IPS-18a (cell line): ENCODE measurements around the gene MTF1.

Experiments used
- H3K27ac ChIP-seq: one replicate; pipeline ENCODE4 v1.5.1; 2013; ENCODE audit warnings: low read length
- H3K27me3 ChIP-seq: one replicate; pipeline ENCODE4 v1.6.1; 2013; ENCODE audit warnings: mild to moderate bottlenecking, low read length; ENCODE audit not compliant: control insufficient read depth, insufficient read depth
- H3K36me3 ChIP-seq: one replicate; pipeline ENCODE4 v1.6.1; 2013; ENCODE audit warnings: low read depth, low read length; ENCODE audit not compliant: control insufficient read depth
- H3K4me1 ChIP-seq: one replicate; pipeline ENCODE4 v1.6.1; 2013; ENCODE audit warnings: low read depth, low read length; ENCODE audit not compliant: control insufficient read depth
- H3K4me3 ChIP-seq: one replicate; pipeline ENCODE4 v1.5.1; 2013; ENCODE audit warnings: low read length
- H3K9ac ChIP-seq: one replicate; pipeline ENCODE4 v1.6.1; 2013; ENCODE audit warnings: mild to moderate bottlenecking, low read length, moderate library complexity
- H3K9me3 ChIP-seq: one replicate; pipeline ENCODE4 v1.6.1; 2013; ENCODE audit warnings: low read depth, low read length; ENCODE audit not compliant: control insufficient read depth

MTF1 gene

DNA sequence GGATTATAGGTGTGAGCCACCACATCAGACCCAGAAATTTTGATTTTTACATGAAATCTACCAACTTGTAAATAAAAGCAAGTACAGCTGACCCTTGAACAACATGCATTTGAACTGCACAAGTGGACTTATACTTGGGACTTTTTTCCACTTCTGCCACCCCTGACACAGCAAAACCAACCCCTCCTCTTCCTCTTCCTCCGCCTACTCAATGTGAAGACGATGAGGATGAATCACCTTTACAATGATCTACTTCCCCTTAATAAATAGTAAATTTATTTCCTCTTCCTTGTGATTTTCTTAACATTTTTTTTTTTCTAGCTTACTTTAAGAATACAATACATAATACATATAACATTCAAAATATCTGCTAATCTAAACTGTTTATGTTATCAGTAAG is 33.9 kb downstream of the MTF1 start:
- Histone ChIP-seq H3K27ac (no peak overlapping the region), H3K4me3 (no peak overlapping the region), H3K9ac (no peak overlapping the region), H3K36me3 (peaks cover 32% of the 10 kb centered on the region), H3K27me3 (no peaks in the 10 kb centered on the region), H3K4me1 (no peaks in the 10 kb centered on the region), H3K9me3 (no peaks in the 10 kb centered on the region)

DNA sequence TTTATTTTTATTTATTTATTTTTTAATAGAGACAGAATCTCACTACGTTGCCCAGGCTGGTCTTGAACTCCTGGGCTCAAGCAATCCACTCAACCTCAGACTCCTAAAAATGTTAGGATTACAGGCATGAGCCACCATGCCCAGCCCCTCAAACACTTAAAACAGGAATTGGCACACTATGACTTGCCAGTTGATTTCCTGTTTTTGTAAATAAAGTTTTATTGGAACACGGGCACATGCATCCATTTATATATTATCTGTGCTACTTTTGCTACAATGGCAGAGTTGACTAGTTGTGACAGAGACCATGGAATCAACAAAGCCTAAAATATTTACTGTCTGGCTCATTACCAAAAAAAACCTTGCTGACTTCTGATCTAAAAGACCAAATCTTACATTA is 35.4 kb downstream of the MTF1 start:
- Histone ChIP-seq H3K27ac (no peak overlapping the region), H3K4me3 (no peak overlapping the region), H3K4me1 (no peaks in the 10 kb centered on the region), H3K9ac (no peak overlapping the region), H3K36me3 (peaks cover 36% of the 10 kb centered on the region), H3K9me3 (no peaks in the 10 kb centered on the region), H3K27me3 (no peaks in the 10 kb centered on the region)

DNA sequence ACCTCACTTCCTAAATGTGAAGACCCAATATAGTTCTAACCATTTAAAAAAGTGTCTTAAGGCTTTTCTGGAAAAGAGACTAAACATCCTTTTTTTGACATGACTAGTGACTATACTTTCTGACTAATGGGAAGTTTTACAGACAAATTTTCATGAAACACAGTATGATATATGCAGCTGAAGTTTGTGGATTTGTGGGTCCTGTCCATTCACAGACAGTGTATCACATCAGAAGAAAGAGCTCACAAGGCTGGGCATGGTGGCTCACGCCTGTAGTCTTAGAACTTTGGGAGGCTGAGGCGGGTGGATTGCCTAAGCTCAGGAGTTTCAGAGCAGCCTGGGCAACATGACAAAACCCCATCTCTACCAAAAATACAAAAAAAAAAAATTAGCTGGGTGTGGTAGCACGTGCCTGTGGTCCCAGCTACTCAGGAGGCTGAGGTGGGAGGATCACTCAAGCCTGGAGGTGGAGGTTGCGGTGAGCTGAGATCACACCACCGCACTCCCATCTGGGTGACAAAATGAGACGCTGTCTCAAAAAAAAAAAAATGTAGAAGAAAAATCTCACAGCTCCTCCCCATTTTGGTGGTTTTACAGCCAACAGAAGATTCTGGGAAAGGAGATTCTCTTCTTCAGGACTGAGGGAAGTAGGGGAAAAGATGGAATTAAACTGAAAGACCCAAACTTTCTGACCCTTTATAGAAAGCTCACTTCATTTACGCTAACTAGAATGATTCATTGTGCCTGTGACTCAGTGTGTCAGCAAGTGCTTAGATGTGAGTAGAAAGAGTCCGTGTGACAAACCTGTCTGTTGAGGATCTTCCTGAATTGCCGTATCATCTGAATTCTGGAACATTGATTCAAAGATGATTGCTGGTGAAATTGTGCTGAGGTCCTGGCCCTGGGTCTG is 36.2 kb downstream of the MTF1 start:
- Histone ChIP-seq H3K4me3 (no peak overlapping the region), H3K36me3 (peaks cover 36% of the 10 kb centered on the region), H3K27ac (no peak overlapping the region), H3K4me1 (no peaks in the 10 kb centered on the region), H3K9me3 (no peaks in the 10 kb centered on the region), H3K27me3 (no peaks in the 10 kb centered on the region), H3K9ac (no peak overlapping the region)

DNA sequence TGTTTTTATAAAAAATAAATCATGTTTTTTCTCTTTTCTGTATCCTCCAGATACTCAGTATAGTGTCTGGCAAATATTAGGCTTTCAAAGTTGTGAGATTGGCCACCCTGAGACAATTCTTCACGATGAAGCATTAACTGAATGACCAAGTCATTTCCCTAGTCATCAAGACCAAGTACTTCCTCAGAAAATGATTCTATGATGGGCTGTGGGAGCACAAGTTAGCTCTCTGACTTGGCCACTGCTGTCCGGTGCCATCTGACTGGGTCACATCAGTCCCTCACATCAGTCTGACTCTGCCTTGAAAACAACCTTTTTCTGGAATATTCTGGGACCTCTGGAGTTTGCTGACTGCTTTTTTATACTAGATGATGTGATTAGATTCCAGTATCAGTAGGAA is 37.9 kb downstream of the MTF1 start:
- H3K36me3 ChIP-seq = peaks cover 39% of the 10 kb centered on the region

DNA sequence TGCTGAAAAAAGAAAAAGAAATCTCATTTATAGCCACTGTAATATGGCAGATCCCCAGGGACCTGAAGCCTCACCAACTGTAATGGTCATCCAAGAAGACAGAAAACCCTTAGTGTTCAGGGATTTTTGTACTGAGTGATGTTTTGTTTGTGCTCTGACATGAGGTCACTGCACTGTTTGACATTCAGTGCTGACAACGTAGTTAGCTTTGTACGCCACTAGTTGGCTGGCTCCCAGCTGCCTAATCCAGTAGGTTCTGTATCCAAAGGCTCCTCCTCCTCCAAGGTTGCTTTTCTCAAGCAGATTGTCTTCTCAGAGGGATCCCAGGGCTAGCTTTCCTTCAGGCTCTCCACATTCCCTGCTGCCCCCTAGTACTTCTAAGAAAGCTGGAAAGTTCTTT is 41.9 kb downstream of the MTF1 start:
- peaks cover 30% of the 10 kb centered on the region for H3K36me3 ChIP-seq

More for the DNA sequence above, 37.9 kb downstream of the MTF1 start:
- no peak overlapping the region for H3K4me3 ChIP-seq
- no peaks in the 10 kb centered on the region for H3K4me1 ChIP-seq
- no peaks in the 10 kb centered on the region for H3K9me3 ChIP-seq
- no peak overlapping the region for H3K9ac ChIP-seq
- H3K27me3 ChIP-seq = no peaks in the 10 kb centered on the region
- no peak overlapping the region for H3K27ac ChIP-seq

DNA sequence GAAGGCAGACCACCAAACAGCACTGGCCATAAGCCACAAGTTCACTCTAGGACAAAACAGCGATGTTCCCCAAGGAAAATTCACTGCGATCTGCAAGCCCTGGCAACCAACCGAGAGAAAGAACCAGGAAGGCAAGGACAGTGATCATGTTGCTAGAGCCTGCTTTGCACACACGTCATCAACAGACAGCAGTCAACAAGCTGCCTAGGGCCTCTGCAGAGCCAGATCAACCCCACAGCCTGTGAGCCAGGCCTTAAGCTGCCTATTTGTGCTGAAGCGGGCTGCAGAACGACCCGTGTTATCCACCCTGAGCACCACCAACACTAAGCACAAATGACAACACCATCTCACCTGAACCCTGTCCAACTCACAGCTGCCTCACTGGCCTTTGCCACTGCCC is 45.1 kb downstream of the MTF1 start:
- Histone ChIP-seq H3K27ac (no peak overlapping the region), H3K4me1 (peaks cover 4% of the 10 kb centered on the region), H3K27me3 (no peaks in the 10 kb centered on the region), H3K36me3 (peaks cover 9% of the 10 kb centered on the region), H3K9ac (no peak overlapping the region), H3K4me3 (no peak overlapping the region), H3K9me3 (no peaks in the 10 kb centered on the region)

More for the DNA sequence above, 41.9 kb downstream of the MTF1 start:
- Histone ChIP-seq H3K9ac (no peak overlapping the region), H3K4me3 (no peak overlapping the region), H3K27ac (no peak overlapping the region), H3K4me1 (no peaks in the 10 kb centered on the region), H3K9me3 (no peaks in the 10 kb centered on the region), H3K27me3 (no peaks in the 10 kb centered on the region)

DNA sequence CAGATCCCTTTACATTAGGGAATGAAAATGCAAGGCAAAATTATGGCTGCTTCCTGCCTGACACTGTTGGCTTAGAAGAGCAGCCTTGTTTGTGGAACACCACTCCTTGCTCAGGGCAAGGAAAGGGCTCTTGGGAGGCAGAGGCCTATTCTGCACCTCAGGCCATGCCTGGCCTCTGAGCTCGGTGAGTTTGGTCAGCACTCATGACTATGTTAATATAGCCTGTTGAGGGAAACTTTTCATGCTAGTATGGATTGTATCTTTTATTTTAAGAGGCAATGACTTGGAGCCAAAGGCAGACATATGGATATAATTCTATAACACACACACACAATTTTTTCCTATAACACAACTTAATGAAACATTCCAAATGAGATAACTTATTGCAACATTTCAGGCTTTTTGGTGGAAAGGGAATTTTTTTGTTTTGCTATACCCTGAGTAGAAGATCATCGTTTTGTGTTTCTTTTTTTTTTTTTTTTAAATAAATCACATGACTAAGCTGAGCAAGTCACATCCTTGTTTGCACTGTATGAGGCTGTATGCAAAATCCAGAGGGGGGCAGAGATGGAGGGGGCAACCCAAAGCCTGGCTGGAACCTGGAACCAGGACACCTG is 45.8 kb downstream of the MTF1 start:
- Histone ChIP-seq H3K27ac (no peak overlapping the region), H3K4me1 (peaks cover 6% of the 10 kb centered on the region), H3K4me3 (no peak overlapping the region), H3K36me3 (peaks cover 9% of the 10 kb centered on the region), H3K9me3 (no peaks in the 10 kb centered on the region), H3K27me3 (no peaks in the 10 kb centered on the region), H3K9ac (no peak overlapping the region)

DNA sequence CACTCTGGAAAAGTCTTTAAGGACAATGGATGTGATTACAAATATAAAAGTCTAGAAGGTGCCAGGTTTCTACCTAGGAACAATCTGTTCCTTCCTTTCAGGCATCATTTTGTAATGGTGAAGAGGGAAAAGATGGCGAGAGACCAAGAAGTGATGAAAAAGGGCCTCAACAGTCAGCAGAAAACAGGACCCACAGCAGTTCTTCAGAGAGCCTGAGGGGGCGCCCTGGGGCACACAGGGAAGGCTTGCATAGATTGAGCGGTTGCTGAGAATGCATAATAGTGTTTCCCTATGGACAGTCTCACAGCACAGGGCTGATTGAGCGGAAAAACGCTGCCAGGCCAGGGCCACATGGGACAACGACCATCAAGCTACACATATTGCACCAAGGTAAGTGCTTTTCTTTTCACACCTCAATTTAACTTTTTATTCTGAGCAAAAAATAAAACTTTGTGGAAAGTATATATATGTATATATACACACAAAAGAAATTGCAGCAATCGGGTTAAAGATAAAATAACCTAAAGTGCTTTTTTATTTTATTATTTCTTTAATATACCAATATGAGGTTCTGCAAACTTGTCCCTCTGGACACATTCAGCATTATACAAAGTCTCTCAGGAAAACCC is 48.3 kb downstream of the MTF1 start:
- Histone ChIP-seq H3K9ac (no peak overlapping the region), H3K36me3 (peaks cover 11% of the 10 kb centered on the region), H3K27me3 (no peaks in the 10 kb centered on the region), H3K9me3 (no peaks in the 10 kb centered on the region), H3K4me3 (no peak overlapping the region), H3K27ac (no peak overlapping the region), H3K4me1 (peaks cover 9% of the 10 kb centered on the region)

DNA sequence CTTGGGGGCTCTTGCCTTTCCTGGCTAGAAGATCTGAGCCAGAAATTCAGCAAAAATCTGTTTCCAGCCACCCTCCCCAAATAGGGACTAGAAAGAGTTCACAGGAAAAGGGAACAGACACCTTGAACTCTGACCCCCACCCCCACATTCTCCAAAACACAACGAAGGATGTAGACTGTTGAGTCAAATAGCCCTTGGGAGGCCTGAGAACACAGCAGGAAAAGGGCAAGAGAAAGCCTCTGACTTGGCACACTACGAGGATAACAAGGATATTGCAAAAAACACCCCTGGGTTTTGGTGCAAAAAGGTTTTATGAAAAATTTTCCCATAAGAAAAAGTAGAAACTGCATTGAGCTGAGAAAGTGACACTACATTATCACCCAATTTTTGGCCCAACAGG is 49.5 kb downstream of the MTF1 start:
- no peak overlapping the region for H3K4me3 ChIP-seq
- H3K27ac ChIP-seq = no peak overlapping the region
- no peaks in the 10 kb centered on the region for H3K27me3 ChIP-seq
- H3K9ac ChIP-seq = no peak overlapping the region
- H3K36me3 ChIP-seq = peaks cover 23% of the 10 kb centered on the region
- H3K4me1 ChIP-seq = peaks cover 9% of the 10 kb centered on the region
- no peaks in the 10 kb centered on the region for H3K9me3 ChIP-seq

DNA sequence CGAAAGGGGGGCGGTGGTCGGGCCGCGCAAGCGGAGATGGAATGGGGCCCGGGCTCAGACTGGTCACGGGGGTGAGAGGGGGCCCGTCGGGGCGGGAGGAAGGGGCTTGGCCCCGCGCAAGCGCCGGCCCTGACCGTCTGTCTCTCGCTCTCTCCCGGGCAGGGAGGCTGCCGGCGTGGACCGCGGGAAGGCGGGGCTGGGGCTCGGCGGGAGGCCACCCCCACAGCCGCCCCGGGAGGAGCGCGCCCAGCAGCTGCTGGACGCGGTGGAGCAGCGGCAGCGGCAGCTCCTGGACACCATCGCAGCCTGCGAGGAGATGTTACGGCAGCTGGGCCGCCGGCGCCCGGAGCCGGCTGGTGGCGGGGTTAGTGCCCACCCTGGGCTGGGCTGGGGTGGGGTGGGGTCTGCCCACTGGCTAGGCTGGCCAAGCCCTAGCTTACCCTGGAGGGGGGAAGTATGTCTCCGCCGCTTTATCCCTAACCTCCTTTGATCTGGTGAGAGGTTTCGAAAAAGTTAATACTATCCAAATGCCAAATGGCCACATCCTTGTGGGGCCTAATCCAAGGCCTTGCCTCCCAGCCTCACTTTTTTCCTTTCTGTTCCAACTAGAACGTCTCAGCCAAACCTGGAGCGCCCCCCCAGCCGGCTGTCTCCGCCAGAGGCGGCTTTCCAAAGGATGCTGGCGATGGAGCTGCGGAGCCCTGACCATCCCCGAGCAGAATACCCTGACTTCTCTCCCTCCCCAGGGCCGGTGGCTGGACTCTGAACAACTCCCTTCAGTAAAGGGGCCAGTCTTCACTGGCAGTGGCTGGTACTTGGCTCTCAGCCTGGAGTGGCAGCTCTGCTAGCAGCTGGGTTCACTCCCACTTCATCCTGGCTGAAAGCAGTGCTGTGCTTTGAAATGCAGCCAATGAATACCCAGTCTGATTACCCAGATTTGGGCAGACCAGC is 50.7 kb downstream of the MTF1 start:
- Histone ChIP-seq H3K27me3 (no peaks in the 10 kb centered on the region), H3K36me3 (peaks cover 32% of the 10 kb centered on the region), H3K4me3 (peak overlapping the region; percentile 97), H3K9ac (peak overlapping the region; percentile 44), H3K27ac (peak overlapping the region; percentile 4), H3K9me3 (no peaks in the 10 kb centered on the region), H3K4me1 (peaks cover 9% of the 10 kb centered on the region)
